GM12875 (cell line): ENCODE data around the gene BICRA.
"Not testable (repeated sequence)": the region's sequence is repeated elsewhere in the genome, so short reads cannot be mapped to it uniquely, and the experiment has no call there.

Experiments
- H3K4me3 ChIP-seq: one replicate; pipeline ENCODE4 v1.5.1; 2011; ENCODE audit warnings: low read depth, low read length, control low read depth
- TF ChIP-seq, protein P1 (sequence below): IDR thresholded peaks from 2 replicates; pipeline ENCODE4 v1.5.1; 2011; ENCODE audit warnings: low read depth, mild to moderate bottlenecking, control low read depth, inconsistent platforms, low read length, moderate library complexity, borderline replicate concordance; ENCODE audit not compliant: insufficient read depth

BICRA gene

DNA sequence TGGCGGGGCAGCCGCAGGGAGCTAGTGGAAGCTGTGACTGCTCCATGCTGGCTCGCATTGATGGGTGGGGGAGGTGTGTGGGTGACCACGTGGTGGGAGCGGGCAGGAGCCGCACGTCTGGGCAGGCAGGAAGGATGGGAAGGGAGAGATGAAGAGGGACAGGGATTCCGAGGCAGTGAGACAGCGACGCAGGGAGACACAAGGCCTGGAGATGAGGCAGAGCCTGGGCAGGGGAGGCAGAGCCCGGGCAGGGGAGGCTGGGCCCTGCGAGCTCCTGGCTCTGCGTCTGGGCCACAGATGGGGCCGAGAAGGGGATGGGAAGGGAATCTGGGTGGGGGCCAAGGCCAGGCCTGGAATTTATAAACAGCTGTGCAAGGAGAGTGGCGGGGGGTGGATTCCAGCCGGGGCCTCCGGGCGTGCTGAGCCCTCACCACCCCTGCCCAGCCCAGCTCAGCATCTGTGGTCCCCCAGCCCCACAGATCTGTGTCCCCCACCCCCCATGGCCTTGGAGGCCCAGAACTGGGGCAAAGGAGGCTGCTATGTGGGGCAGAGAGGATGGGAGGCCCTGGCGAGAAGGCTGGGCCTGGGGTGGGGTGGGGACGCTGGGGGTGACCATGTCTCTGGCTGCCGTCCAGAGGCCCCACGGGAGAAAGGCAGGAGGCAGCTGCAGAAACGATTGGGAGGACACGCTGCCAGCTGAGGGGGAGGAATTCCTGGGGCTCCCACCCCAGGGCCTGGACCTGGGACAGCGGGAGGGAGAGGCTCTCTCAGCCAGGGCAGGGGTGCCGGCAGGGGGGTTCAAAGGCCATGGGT is 110.3 kb downstream of the BICRA start:
- TF ChIP-seq, protein P1, sequence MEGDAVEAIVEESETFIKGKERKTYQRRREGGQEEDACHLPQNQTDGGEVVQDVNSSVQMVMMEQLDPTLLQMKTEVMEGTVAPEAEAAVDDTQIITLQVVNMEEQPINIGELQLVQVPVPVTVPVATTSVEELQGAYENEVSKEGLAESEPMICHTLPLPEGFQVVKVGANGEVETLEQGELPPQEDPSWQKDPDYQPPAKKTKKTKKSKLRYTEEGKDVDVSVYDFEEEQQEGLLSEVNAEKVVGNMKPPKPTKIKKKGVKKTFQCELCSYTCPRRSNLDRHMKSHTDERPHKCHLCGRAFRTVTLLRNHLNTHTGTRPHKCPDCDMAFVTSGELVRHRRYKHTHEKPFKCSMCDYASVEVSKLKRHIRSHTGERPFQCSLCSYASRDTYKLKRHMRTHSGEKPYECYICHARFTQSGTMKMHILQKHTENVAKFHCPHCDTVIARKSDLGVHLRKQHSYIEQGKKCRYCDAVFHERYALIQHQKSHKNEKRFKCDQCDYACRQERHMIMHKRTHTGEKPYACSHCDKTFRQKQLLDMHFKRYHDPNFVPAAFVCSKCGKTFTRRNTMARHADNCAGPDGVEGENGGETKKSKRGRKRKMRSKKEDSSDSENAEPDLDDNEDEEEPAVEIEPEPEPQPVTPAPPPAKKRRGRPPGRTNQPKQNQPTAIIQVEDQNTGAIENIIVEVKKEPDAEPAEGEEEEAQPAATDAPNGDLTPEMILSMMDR, result no peak
- no peak overlapping the region for H3K4me3 ChIP-seq

DNA sequence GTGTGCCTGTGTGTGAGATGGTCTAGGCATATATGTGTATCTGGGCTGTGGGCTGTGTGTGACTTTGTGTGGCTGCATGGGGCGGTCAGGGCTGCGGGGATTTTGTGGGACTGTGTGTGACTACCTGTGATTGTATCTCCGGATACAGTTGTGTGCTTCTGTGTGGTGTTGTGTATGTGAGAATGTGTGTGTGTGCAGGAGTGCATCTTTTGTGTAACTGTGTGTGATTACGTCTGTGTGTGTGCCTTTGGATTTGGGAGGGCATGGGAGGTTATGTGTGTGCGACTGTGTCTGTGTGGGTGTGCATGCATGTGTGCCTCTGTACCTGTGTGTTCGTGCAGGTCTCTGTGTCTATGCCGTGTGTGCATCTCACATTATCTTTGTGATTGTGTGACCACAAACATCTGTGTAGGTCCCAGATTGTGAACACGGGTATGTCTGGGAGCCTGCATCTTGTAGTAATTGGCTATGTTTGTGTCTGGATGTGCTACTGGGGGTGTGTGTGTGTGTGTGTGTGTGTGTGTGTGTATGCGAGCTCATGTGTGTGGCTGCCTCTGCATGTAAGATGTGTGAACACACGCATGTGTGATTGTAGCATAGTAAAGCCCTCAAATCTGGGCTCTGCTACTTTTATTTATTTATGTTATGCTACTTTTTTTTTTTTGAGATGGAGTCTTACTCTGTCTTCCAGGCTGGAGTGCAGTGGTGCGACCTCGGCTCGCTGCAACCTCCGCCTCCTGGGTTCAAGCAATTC is 111.9 kb downstream of the BICRA start:
- no peak overlapping the region for H3K4me3 ChIP-seq
- TF ChIP-seq, protein P1, result no peak

DNA sequence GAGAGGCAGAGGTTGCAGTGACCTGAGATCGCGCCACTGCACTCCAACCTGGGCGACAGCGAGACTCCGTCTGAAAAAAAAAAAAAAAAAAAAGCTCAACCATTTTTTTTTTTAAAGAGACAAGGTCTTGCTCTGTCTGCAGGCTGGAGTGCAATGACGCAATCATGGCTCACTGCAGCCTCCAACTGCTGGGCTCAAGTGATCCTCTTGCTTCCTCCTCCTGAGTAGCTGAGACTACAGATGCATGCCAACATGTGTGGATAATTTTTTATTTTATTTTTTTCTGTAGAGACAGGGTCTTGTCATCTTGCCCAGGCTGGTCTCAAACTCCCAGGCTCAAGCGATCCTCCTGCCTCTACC is 114.6 kb downstream of the BICRA start:
- H3K4me3 ChIP-seq, result no peak overlapping the region
- TF ChIP-seq, protein P1, result no peak

DNA sequence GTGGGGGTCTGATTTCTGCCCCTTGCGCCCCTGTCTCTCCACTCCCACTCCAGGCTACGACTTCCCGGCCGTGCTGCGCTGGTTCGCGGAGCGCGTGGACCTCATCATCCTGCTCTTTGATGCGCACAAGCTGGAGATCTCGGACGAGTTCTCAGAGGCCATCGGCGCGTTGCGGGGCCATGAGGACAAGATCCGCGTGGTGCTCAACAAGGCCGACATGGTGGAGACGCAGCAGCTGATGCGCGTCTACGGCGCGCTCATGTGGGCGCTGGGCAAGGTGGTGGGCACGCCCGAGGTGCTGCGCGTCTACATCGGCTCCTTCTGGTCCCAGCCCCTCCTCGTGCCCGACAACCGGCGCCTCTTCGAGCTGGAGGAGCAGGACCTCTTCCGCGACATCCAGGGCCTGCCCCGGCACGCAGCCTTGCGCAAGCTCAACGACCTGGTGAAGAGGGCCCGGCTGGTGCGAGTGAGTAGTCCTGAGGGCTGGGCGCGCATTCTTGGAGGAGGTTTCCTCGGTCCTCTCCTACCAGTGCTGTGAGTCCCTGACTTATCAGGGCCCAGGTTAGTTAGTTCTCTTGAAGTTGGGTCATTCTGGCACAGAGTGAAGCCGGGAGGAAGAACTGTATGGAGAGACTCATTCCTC is 116.9 kb downstream of the BICRA start:
- H3K4me3 ChIP-seq, result no peak overlapping the region
- TF ChIP-seq, protein P1, result no peak

DNA sequence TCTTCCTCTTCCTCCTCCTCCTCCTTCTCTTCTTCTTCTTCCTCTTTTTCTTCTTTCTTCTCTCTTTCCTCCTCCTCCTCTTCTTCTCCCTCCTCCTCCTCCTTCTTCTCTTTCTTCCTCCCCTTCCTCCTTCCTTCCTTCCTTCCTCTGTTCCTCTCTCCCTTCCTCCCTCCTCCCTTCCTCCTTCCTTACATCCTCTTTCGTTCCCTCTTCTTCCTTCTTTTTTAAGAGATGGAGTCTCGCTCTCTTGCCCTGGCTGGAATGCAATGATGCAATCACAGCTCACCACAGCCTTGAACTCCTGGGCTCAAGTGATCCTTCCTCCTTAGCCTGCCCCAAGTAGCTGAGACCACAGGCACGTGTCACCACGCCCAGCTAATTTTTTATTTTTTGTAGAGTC is 117.5 kb downstream of the BICRA start:
- H3K4me3 ChIP-seq, result no peak overlapping the region
- TF ChIP-seq, protein P1, result no peak

DNA sequence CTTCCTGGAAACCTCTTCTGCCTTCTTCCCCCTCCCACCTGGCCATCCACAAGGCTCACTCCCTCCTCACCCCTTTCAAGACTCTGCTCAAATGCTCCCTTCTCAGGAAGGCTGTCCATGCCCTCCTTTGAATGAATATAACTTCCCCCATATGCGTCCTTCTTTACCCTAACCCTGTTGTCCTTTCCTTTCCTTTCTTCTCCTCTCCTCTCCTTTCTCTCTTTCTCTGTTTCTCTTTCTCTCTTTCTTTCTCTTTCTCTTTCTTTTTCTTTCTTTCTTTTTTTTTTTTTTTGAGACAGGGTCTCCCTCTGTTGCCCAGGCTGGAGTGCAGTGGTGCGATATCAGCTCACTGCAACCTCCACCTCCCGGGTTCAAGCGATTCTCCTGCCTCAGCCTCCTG is 119.4 kb downstream of the BICRA start:
- H3K4me3 ChIP-seq, result not testable (repeated sequence)

DNA sequence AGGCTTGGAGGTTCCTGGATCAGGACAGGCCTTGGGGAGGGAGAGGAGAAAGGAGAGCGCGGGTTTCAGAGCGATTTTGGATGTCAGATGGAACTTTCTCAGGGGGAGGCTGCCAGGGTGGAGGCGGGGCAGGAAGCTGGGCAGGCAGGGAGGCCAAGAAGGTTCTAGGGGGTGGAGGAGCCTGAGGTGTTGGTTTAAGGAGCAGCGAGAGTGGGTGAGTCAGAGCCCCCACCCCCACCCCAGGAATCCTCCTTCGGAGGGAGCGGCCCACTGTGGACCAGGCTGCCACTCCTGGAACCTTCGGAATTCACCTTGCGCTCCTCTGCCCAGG is 120.5 kb downstream of the BICRA start:
- TF ChIP-seq, protein P1, result no peak
- no peak overlapping the region for H3K4me3 ChIP-seq
